CD14-positive monocyte (primary cell): Measurements from ENCODE around the gene ARID4B. TPM values are rescaled to one million over a fixed set of nuclear protein-coding genes. Genes with fewer than 3 reads are reported as not detected.
A peak's percentile ranks its signal among the peaks of the same experiment; 100 is the strongest.

ENCODE experiments used
- DNase-seq, 3 donors: peaks; one replicate each; pipeline ENCODE4 v3.0.0-alpha.2; 2011 to 2022
- H2AFZ ChIP-seq: 2 replicates; pipeline ENCODE4 v1.6.0; 2012; ENCODE audit warnings: mild to moderate bottlenecking, low read depth, low read length, inconsistent platforms; ENCODE audit not compliant: insufficient read depth, poor library complexity, severe bottlenecking
- H3K27ac ChIP-seq, 2 donors: 1 replicate in 1 of 2; 2 replicates in 1 of 2; pipeline ENCODE4 v1.5.1; 2012 to 2013; ENCODE audit warnings: low read length in 2 of 2, control low read depth in 1 of 2, inconsistent platforms in 1 of 2, low read depth in 1 of 2, mild to moderate bottlenecking in 1 of 2
- H3K27me3 ChIP-seq, 2 donors: one replicate each; pipeline versions ENCODE4 v1.6.0 to v1.6.1; 2011 to 2013; ENCODE audit warnings: low read length in 2 of 2; ENCODE audit not compliant: control insufficient read depth in 2 of 2, insufficient read depth in 2 of 2
- H3K36me3 ChIP-seq, 2 donors: replicated peaks in 1 of 2; 1 replicate in 1 of 2; 2 replicates in 1 of 2; pipeline versions ENCODE4 v1.5.1 to v1.6.1; 2012 to 2013; ENCODE audit warnings: low read length in 2 of 2, control low read depth in 1 of 2, inconsistent platforms in 1 of 2, mild to moderate bottlenecking in 1 of 2; ENCODE audit not compliant: insufficient read depth in 2 of 2, control insufficient read depth in 1 of 2
- H3K4me1 ChIP-seq, 2 donors: 1 replicate in 1 of 2; 2 replicates in 1 of 2; pipeline versions ENCODE4 v1.5.1 to v1.6.1; 2012 to 2013; ENCODE audit warnings: low read length in 2 of 2, control low read depth in 1 of 2, inconsistent platforms in 1 of 2, mild to moderate bottlenecking in 1 of 2, moderate library complexity in 1 of 2; ENCODE audit not compliant: insufficient read depth in 2 of 2, control insufficient read depth in 1 of 2
- H3K4me2 ChIP-seq: replicated peaks from 2 replicates; pipeline ENCODE3; 2012; ENCODE audit warnings: low read length, moderate library complexity, mild to moderate bottlenecking; ENCODE audit not compliant: poor library complexity, severe bottlenecking; ENCODE audit errors: extremely low read depth
- H3K4me3 ChIP-seq, 3 experiments: fragments of 200-600 bp in 1 of 3; sonication (generic) in 1 of 3; replicated peaks in 1 of 3; 1 replicate in 2 of 3; 2 replicates in 1 of 3; pipeline ENCODE4 v1.5.1; 2011 to 2013; ENCODE audit warnings: low read length in 3 of 3, mild to moderate bottlenecking in 3 of 3, control low read depth in 2 of 3, low read depth in 2 of 3, inconsistent platforms in 1 of 3, moderate library complexity in 1 of 3
- H3K79me2 ChIP-seq: 2 replicates; pipeline ENCODE4 v1.6.0; 2012; ENCODE audit warnings: mild to moderate bottlenecking, control low read depth, inconsistent platforms, low read length, moderate library complexity; ENCODE audit not compliant: insufficient read depth
- H3K9ac ChIP-seq: 2 replicates; pipeline ENCODE4 v1.6.0; 2017; ENCODE audit warnings: low read length, mild to moderate bottlenecking; ENCODE audit not compliant: insufficient read depth, poor library complexity, severe bottlenecking
- H3K9me3 ChIP-seq, 2 donors: replicated peaks in 1 of 2; 1 replicate in 1 of 2; 2 replicates in 1 of 2; pipeline versions ENCODE4 v1.5.1 to v1.6.1; 2012 to 2013; ENCODE audit warnings: low read length in 2 of 2, control low read depth in 1 of 2; ENCODE audit not compliant: control insufficient read depth in 1 of 2, insufficient read depth in 1 of 2
- H4K20me1 ChIP-seq: 2 replicates; pipeline ENCODE4 v1.6.0; 2012; ENCODE audit warnings: mild to moderate bottlenecking, low read length, control low read depth, moderate library complexity; ENCODE audit not compliant: insufficient read depth
- H3K27ac Mint-ChIP-seq, 7 donors: one replicate each; pipeline ENCODE4 v1.8.0; 2020; ENCODE audit warnings: mild to moderate bottlenecking in 7 of 7, mixed read lengths in 7 of 7, moderate library complexity in 6 of 7, inconsistent platforms in 2 of 7
- H3K27me3 Mint-ChIP-seq, 3 donors: one replicate each; pipeline ENCODE4 v1.8.0; 2021 to 2022; ENCODE audit warnings: low read depth in 3 of 3, mild to moderate bottlenecking in 3 of 3, mixed read lengths in 3 of 3, moderate library complexity in 3 of 3, inconsistent platforms in 1 of 3
- H3K36me3 Mint-ChIP-seq, 2 donors: one replicate each; pipeline ENCODE4 v1.8.0; 2020; ENCODE audit warnings: mixed read lengths in 2 of 2, inconsistent platforms in 1 of 2, mild to moderate bottlenecking in 1 of 2
- H3K4me1 Mint-ChIP-seq: one replicate; pipeline ENCODE4 v1.8.0; 2020; ENCODE audit warnings: mild to moderate bottlenecking, mixed read lengths
- H3K4me3 Mint-ChIP-seq, 2 donors: one replicate each; pipeline ENCODE4 v1.8.0; 2020; ENCODE audit warnings: mild to moderate bottlenecking in 2 of 2, mixed read lengths in 2 of 2, moderate library complexity in 1 of 2
- H3K9me3 Mint-ChIP-seq, 7 donors: one replicate each; pipeline ENCODE4 v1.8.0; 2020 to 2022; ENCODE audit warnings: mixed read lengths in 7 of 7, mild to moderate bottlenecking in 6 of 7, moderate library complexity in 6 of 7, inconsistent platforms in 2 of 7
- WGBS: methylation state at CpG from one replicate; pipeline ENCODE4 v1.1.5; 2013; ENCODE audit warnings: missing lambda C conversion rate; ENCODE audit not compliant: insufficient coverage; 5-methylcytosine and 5-hydroxymethylcytosine counted together
- intact Hi-C, 2 donors: fragments of 100-400 bp; cut with micrococcal nuclease; formaldehyde crosslinking; loops; one replicate each; pipeline versions ENCODE4 v1.15.0 to v1.15.1; 2023
- polyA plus RNA-seq, 3 donors: library from polyadenylated mRNA; depleted of rRNA in 1 of 3; unstranded in 2 of 3; stranded (reverse) in 1 of 3; fragments of 300-500 nt in 2 of 3; fragments of >200 nt in 1 of 3; fragmentation: Illumina TruSeq in 2 of 3; gene quantifications; 1 replicate in 2 of 3; 2 replicates in 1 of 3; pipeline ENCODE4 v1.2.3, GENCODE V29; 2012 to 2021
- TF ChIP-seq, protein P1 (sequence below): fragments of 200-600 bp; IDR thresholded peaks from one replicate; pipeline ENCODE4 v1.8.0; 2022; ENCODE audit warnings: antibody characterized with exemption, mild to moderate bottlenecking

Gene ARID4B
- polyA plus RNA-seq, 3 donors, result 9.3 to 15.4 (median 11.1) TPM

DNA sequence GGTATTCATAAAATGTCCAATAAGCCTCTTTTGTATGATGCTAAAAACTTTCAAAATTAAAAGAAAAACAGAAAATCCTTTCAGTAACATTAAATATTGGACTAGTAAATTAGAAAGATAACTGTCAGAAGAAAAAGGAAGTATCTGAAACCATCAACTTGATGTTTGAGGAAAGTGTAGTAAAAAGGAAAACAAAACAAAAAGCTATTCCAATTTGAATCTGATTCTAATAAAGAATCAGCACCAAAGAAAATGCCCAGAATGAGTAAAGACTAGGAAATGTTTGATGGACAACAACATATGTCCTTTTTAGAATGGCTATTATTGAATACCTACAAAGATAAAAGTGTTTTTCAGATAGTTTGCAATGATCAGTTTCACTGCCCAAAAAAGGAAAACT is 87.0 kb downstream of the ARID4B start:
- no peak for DNase-seq
- Histone ChIP-seq H3K4me3 (no peak overlapping the region), H2AFZ (no peak overlapping the region), H3K27ac (peak overlapping the region in 1 of 2 donors; percentile 4), H3K36me3 (peaks cover 56 to 72% of the 10 kb centered on the region in 2 donors), H3K9ac (no peak overlapping the region), H4K20me1 (peaks cover 36% of the 10 kb centered on the region), H3K27me3 (no peaks in the 10 kb centered on the region), H3K79me2 (peaks cover 10% of the 10 kb centered on the region), H3K9me3 (no peaks in the 10 kb centered on the region), H3K4me2 (no peak overlapping the region), H3K4me1 (peaks cover 0 to 2% of the 10 kb centered on the region in 2 donors)
- Mint-ChIP-seq H3K9me3 (no peaks in the 10 kb centered on the region), H3K36me3 (peaks cover 46 to 59% of the 10 kb centered on the region in 2 donors), H3K4me3 (no peak overlapping the region), H3K27ac (peak overlapping the region in 1 of 7 donors; percentile 50), H3K27me3 (no peaks in the 10 kb centered on the region), H3K4me1 (peaks cover 10% of the 10 kb centered on the region)
- TF ChIP-seq, protein P1, sequence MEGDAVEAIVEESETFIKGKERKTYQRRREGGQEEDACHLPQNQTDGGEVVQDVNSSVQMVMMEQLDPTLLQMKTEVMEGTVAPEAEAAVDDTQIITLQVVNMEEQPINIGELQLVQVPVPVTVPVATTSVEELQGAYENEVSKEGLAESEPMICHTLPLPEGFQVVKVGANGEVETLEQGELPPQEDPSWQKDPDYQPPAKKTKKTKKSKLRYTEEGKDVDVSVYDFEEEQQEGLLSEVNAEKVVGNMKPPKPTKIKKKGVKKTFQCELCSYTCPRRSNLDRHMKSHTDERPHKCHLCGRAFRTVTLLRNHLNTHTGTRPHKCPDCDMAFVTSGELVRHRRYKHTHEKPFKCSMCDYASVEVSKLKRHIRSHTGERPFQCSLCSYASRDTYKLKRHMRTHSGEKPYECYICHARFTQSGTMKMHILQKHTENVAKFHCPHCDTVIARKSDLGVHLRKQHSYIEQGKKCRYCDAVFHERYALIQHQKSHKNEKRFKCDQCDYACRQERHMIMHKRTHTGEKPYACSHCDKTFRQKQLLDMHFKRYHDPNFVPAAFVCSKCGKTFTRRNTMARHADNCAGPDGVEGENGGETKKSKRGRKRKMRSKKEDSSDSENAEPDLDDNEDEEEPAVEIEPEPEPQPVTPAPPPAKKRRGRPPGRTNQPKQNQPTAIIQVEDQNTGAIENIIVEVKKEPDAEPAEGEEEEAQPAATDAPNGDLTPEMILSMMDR, result no peak
- intact Hi-C loops, result no loop called here

DNA sequence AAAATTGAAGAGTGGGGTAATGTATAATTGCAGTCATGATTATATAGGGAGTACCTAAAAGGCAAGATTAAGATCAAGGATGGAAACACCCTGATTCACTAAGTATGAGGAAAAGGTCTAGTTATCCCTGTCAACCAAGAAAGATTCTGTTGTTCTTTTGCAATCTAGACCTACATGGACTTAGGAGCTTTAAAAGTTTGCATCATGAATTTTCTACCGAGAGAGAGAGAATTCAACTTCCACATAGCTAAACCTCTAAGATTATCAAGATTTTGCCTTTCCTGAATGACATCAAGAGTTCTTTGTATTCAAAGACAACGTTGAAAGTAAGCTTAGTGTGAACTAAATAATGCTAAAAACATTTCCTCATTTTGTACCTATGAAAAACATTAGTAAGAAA is 88.1 kb downstream of the ARID4B start:
- Histone ChIP-seq H3K4me2 (no peak overlapping the region), H2AFZ (no peak overlapping the region), H3K4me1 (no peaks in the 10 kb centered on the region), H3K9me3 (no peaks in the 10 kb centered on the region), H4K20me1 (peaks cover 26% of the 10 kb centered on the region), H3K27ac (no peak overlapping the region), H3K36me3 (peaks cover 59 to 74% of the 10 kb centered on the region in 2 donors), H3K4me3 (no peak overlapping the region), H3K9ac (no peak overlapping the region), H3K79me2 (peaks cover 6% of the 10 kb centered on the region), H3K27me3 (no peaks in the 10 kb centered on the region)
- Mint-ChIP-seq H3K27me3 (no peaks in the 10 kb centered on the region), H3K4me3 (no peak overlapping the region), H3K4me1 (peaks cover 6% of the 10 kb centered on the region), H3K9me3 (no peaks in the 10 kb centered on the region), H3K36me3 (peaks cover 48 to 63% of the 10 kb centered on the region in 2 donors), H3K27ac (peak overlapping the region in 1 of 7 donors; percentile 11)
- TF ChIP-seq, protein P1, result no peak
- intact Hi-C loops, result no loop called here
- no CpG with 5 or more reads among the region's 2 CpGs for WGBS
- DNase-seq, result no peak
